ENCODE data around the gene DENND2A.

Gene DENND2A

GRCh38 chr7:140593672-140593982 lies 47.0 kb downstream of the DENND2A start:
- no peak for TF ChIP-seq CTCF (IDR thresholded peaks at IDR 0.05; ENCODE audit: control extremely low read depth, extremely low read depth, low read depth, missing control alignments)
- no peak for DNase-seq (ENCODE audit: extremely low spot score)
- ChIA-PET POLR2A (no interaction called here), CTCF (no interaction called here)

- no peak for TF ChIP-seq CTCF (IDR thresholded peaks at IDR 0.05; ENCODE audit: control extremely low read depth, extremely low read depth, low read depth, missing control alignments)
- CTCF ChIA-PET = no interaction called here
- POLR2A ChIA-PET = no interaction called here
- no peak for DNase-seq (ENCODE audit: extremely low spot score)
Observed at GRCh38 chr7:140592964-140593671, 47.5 kb downstream of the DENND2A start.

- CTCF ChIA-PET = interaction anchor here (1.2 kb wide), 1 partner anchor 14 kb away, joined by 4 read pairs; no protein-coding TSS in a partner anchor
- POLR2A ChIA-PET = no interaction called here
- TF ChIP-seq CTCF (IDR thresholded peaks at IDR 0.05; ENCODE audit: control extremely low read depth, extremely low read depth, low read depth, missing control alignments) = no peak
- no peak for DNase-seq (ENCODE audit: extremely low spot score)
Observed at GRCh38 chr7:140591180-140591902, 49.3 kb downstream of the DENND2A start.

GRCh38 chr7:140587243-140587642 lies 53.4 kb downstream of the DENND2A start:
- TF ChIP-seq CTCF (IDR thresholded peaks at IDR 0.05; ENCODE audit: control extremely low read depth, extremely low read depth, low read depth, missing control alignments) = no peak
- ChIA-PET CTCF (interaction anchor here (1.4 kb wide), 2 partner anchors 11 to 20 kb away, joined by 3 to 5 read pairs; no protein-coding TSS in a partner anchor), POLR2A (no interaction called here)
- DNase-seq (ENCODE audit: extremely low spot score) = no peak

- DNase-seq (ENCODE audit: extremely low spot score) = no peak
- ChIA-PET POLR2A (no interaction called here), CTCF (interaction anchor here (1.0 to 1.4 kb wide), 4 partner anchors 11 to 67 kb away, joined by 3 to 5 read pairs (median 3); no protein-coding TSS in a partner anchor)
- TF ChIP-seq CTCF (IDR thresholded peaks at IDR 0.05; ENCODE audit: control extremely low read depth, extremely low read depth, low read depth, missing control alignments) = no peak
Observed at GRCh38 chr7:140586516-140586915, 54.1 kb downstream of the DENND2A start.

GRCh38 chr7:140585333-140585732 lies 55.3 kb downstream of the DENND2A start:
- ChIA-PET POLR2A (no interaction called here), CTCF (interaction anchor here (1.2 kb wide), 1 partner anchor 68 kb away, joined by 3 read pairs; no protein-coding TSS in a partner anchor)

More at GRCh38 chr7:140585333-140585732, 55.3 kb downstream of the DENND2A start:
- TF ChIP-seq CTCF (IDR thresholded peaks at IDR 0.05; ENCODE audit: control extremely low read depth, extremely low read depth, low read depth, missing control alignments) = no peak
- DNase-seq (ENCODE audit: extremely low spot score) = no peak
